ENCODE results near the gene ATXN7L3.

Gene ATXN7L3

DNA sequence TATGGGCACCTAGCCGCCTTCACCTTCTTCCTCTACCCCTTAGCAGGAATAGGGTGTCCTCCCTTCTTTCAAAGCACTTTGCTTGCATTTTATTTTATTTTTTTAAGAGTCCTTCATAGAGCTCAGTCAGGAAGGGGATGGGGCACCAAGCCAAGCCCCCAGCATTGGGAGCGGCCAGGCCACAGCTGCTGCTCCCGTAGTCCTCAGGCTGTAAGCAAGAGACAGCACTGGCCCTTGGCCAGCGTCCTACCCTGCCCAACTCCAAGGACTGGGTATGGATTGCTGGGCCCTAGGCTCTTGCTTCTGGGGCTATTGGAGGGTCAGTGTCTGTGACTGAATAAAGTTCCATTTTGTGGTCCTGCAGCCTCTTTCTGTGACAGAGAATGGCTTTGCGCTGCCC lies 8.3 kb downstream of the ATXN7L3 start:
- no peak for DNase-seq (ENCODE audit: low read depth)
- no peak overlapping the region for H3K4me3 ChIP-seq (ENCODE audit: low read length)
- TF ChIP-seq, protein P1, sequence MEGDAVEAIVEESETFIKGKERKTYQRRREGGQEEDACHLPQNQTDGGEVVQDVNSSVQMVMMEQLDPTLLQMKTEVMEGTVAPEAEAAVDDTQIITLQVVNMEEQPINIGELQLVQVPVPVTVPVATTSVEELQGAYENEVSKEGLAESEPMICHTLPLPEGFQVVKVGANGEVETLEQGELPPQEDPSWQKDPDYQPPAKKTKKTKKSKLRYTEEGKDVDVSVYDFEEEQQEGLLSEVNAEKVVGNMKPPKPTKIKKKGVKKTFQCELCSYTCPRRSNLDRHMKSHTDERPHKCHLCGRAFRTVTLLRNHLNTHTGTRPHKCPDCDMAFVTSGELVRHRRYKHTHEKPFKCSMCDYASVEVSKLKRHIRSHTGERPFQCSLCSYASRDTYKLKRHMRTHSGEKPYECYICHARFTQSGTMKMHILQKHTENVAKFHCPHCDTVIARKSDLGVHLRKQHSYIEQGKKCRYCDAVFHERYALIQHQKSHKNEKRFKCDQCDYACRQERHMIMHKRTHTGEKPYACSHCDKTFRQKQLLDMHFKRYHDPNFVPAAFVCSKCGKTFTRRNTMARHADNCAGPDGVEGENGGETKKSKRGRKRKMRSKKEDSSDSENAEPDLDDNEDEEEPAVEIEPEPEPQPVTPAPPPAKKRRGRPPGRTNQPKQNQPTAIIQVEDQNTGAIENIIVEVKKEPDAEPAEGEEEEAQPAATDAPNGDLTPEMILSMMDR (IDR thresholded peaks at IDR 0.05; ENCODE audit: insufficient read depth, low read depth, low read length, missing control alignments): no peak

DNA sequence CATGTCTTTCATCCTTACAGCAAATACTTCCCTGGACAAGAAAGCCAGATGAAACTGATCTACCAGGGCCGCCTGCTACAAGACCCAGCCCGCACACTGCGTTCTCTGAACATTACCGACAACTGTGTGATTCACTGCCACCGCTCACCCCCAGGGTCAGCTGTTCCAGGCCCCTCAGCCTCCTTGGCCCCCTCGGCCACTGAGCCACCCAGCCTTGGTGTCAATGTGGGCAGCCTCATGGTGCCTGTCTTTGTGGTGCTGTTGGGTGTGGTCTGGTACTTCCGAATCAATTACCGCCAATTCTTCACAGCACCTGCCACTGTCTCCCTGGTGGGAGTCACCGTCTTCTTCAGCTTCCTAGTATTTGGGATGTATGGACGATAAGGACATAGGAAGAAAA lies 9.2 kb downstream of the ATXN7L3 start:
- no peak for DNase-seq (ENCODE audit: low read depth)
- no peak overlapping the region for H3K4me3 ChIP-seq (ENCODE audit: low read length)
- TF ChIP-seq, protein P1 (IDR thresholded peaks at IDR 0.05; ENCODE audit: insufficient read depth, low read depth, low read length, missing control alignments): no peak

DNA sequence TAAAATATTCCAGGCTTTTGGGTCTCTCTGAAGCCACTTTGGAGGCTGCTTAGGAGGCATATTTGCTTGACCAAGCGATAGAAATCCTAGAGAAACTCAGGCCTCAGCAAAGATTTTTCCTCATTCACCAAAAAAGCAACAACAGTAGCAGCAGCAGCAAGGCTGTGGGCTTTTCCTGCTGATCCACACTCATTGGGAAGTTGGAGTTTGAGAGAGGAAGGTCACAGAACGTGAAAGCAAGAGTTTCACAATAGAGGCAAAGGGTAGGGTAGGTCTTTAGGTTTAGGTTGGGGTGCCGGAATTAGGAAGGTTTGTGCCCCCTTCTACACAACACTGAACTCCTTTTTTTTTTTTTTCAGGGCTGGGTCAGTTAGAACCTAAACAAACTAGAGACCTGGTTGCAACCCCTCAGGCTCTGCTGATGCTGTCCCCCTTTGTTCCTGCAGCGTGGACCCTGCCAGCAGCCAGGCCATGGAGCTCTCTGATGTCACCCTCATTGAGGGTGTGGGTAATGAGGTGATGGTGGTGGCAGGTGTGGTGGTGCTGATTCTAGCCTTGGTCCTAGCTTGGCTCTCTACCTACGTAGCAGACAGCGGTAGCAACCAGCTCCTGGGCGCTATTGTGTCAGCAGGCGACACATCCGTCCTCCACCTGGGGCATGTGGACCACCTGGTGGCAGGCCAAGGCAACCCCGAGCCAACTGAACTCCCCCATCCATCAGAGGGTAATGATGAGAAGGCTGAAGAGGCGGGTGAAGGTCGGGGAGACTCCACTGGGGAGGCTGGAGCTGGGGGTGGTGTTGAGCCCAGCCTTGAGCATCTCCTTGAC lies 10.9 kb downstream of the ATXN7L3 start:
- H3K4me3 ChIP-seq (ENCODE audit: low read length): no peak overlapping the region
- no peak for DNase-seq (ENCODE audit: low read depth)
- TF ChIP-seq, protein P1 (IDR thresholded peaks at IDR 0.05; ENCODE audit: insufficient read depth, low read depth, low read length, missing control alignments): no peak

DNA sequence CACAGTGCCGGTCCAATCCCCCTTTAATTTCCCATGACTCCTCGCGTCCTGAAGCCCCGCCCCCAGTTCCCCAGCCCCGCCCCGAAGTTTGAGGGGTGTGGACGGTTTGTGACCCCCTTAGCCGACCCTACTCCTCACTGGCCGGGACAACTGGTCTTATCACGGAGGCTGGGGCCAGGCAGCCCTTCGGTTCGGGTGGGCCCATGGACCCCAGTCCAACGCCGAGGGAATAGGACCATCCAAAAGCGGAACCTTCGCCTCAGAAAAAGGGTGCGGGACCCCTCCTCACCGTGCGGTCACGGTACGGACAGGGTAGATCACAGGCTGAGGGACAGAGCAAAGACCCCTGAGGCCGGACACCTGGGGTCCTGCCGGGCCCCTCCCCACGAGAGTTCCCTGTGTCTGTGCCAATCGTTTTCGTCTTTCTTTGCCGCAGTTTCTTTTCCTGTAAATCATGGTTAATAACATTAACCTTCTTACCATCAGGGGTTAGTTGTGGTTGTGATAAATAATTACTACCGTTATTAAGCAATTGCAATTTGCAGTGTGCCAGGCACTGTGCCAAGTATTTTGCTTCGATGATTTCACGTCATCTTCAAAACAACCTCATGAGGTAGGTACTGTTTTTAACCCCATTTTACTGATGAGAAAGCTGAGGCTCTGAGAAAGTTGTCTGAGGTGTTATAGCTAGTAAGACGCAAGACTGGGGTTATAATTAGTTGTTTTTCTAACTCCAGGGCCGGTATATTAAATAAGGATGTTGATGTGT lies 12.4 kb downstream of the ATXN7L3 start:
- peak; percentile 48 for DNase-seq (ENCODE audit: low read depth)
- TF ChIP-seq, protein P1 (IDR thresholded peaks at IDR 0.05; ENCODE audit: insufficient read depth, low read depth, low read length, missing control alignments): no peak
- peak overlapping the region; percentile 93 for H3K4me3 ChIP-seq (ENCODE audit: low read length)

DNA sequence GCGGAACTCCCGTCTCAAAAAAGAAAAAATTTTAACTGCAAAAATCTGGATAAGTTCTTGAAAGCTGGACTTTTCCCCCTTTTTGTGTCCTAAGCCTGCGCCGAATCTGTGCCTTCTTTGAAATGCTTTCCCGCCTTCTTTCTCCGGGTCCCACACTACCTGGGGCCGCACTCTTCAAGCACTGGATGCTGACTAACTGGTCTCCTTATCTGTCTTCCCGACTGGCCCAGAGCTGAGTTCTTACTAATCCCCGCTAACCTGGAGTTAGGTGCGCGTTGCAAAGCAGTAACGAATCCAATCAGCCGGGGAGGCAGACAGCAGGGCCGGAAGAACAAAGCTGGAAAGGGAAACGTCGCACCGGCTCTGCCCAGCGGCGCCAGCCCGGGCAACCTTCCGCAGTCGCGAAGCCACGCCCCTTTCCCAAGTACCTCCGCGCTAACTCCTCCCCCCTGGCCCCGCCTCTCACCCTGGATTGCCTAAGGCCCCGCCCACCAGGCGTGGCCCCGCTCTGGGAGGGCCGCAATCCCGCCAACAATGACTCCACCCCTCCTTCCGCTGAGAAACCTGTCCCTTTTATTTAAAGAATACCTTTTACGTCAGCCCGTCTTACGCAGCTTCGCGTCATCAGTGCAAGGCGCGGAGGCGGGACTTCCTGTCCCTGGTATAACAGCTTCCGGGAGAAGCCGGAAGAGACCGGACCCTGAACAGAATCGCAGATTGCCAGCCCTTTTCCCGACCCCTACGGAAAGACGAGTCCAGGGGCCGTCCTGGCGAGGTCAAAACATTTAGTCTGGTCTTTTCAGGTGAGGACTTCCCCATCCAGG lies 13.2 kb downstream of the ATXN7L3 start, which contains the start of gene TMUB2:
Gene TMUB2 (plus strand): TSS at position 666 of the 824 bp plus-strand sequence. CDS start 737 bp downstream, outside the sequence.
- H3K4me3 ChIP-seq (ENCODE audit: low read length): peak within 1 kb of the TSS; percentile 93
- peak; percentile 99 for DNase-seq (ENCODE audit: low read depth)
- TF ChIP-seq, protein P1 (IDR thresholded peaks at IDR 0.05; ENCODE audit: insufficient read depth, low read depth, low read length, missing control alignments): no peak

DNA sequence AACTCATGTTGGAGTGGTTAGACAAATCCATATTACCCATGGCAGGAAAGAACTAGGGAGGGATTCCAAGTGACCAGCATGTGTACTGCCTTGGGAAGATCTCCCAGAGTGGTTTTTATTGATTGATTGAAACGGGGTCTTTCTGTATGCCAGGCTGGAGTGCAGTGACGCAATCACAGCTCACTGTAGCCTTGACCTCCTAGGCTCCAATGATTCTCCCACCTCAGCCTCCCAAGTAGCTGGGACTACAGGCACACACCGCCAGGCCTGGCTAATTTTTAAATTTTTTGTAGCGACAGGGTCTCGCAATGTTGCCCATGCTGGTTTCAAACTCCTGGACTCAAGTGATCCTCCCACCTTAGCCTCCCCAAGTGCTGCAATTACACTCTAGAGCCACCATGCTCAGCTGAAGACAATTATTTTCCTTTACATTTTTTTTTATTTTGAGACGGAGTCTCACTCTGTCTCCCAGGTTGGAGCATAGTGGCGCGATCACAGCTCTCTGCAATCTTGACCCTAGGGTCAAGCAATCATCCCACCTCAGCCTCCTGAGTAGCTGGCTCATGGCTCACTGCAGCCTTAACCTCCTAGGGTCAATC lies 15.4 kb downstream of the ATXN7L3 start:
- TF ChIP-seq, protein P1 (IDR thresholded peaks at IDR 0.05; ENCODE audit: insufficient read depth, low read depth, low read length, missing control alignments): no peak
- no peak for DNase-seq (ENCODE audit: low read depth)
- no peak overlapping the region for H3K4me3 ChIP-seq (ENCODE audit: low read length)

Data from epithelial cell of esophagus (primary cell).